ENCODE measurements around the gene MEIG1.
"Not testable (repeated sequence)": the region's sequence is repeated elsewhere in the genome, so short reads cannot be mapped to it uniquely, and the experiment has no call there.

The MEIG1 gene

GRCh38 chr10:14958872-14959220 lies 342 bp upstream of the MEIG1 start:
- DNase-seq: no peak

DNA sequence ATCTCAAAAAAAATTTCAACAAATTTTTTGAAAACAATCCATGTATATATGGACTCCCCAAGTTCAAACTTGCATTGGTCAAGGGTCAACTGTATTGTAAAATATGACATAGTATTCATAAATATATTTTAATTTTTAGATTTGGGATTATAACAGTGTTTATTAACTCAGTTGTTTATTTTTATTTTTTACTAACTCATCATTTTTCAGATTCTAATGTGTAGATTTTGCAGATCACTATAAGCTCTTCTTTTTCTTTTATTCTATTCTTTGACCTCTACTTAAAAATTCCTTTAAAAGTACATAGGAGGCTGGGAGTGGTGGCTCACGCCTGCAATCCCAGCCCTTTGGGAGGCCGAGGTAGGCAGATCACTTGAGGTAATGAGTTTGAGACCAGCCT lies 8.7 kb downstream of the MEIG1 start:
- no peak for DNase-seq

DNA sequence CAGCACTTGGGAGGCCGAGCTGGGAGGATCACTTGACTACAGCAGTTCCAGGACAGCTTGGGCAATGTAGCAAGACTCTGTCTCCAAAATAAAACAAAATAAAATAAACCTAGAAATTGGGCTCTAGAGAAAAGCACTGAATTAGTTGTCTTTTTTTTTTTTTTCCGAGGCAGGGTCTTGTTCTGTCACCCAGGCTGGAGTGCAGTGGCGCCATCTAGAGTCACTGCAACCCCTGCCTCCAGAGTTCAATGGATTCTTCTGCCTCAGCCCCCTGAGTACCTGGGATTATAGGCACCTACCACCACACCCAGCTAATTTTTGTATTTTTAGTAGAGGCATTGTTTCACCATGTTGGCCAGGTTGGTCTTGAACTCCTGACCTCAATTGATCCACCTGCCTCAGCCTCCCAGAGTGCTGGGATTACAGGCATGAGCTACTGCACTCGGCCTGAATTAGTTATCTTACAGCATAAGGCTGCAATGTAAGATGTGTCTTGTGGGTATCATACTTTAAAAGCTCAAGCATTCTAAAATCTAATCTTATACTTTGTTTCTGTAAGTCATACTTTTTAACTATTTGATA lies 12.8 kb downstream of the MEIG1 start:
- DNase-seq: peak in 1 of 2 donors; percentile 31

GRCh38 chr10:14974153-14974998 lies 15.2 kb downstream of the MEIG1 start:
- DNase-seq: not testable (repeated sequence)

DNA sequence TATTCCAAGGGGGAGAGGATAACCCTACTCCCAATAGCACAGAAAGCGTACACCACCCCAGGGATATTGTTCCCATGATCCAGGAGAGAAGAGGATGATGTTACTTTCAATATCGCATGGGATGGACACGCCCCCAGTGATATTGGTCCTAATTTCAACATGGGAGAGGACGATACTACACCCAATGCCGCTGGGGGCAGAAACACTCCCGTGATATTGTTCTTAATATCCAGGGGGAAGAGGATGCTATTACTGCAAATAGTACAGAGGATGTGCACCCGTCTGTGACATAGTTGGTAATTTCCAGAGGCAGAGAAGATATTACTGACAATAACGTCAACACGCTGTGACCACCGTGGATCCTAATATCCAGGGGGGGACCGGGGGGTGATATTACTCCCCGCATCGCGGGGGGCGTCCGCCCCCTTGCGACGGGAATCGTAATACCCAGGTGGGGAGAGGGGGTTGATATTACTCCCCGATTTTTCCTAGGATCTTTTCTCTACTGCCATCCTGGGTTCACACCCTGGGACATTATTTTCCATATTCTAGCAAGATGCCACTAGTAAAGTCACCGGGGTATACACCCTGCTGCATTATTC lies 16.6 kb downstream of the MEIG1 start:
- no peak for DNase-seq

GRCh38 chr10:14982744-14983143 lies 23.6 kb downstream of the MEIG1 start:
- DNase-seq: no peak

DNA sequence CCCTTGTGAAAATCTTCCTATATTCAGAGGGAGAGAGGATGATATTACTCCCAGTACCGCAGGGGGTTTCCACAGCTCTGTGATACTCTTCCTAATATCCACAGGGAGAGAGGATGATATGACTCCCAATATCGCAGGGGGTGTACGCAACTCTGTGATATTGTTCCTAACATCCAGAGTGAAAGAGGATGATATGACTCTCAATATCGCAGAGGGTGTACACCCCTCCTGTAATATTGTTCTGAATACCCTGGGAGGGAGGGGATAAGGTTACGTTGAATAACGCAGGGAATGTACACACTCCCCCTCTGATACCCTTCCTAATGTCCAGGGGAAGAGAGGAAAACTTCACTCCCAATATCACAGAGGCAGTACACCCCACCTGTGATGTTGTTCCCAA lies 30.4 kb downstream of the MEIG1 start:
- DNase-seq: not testable (repeated sequence)

DNA sequence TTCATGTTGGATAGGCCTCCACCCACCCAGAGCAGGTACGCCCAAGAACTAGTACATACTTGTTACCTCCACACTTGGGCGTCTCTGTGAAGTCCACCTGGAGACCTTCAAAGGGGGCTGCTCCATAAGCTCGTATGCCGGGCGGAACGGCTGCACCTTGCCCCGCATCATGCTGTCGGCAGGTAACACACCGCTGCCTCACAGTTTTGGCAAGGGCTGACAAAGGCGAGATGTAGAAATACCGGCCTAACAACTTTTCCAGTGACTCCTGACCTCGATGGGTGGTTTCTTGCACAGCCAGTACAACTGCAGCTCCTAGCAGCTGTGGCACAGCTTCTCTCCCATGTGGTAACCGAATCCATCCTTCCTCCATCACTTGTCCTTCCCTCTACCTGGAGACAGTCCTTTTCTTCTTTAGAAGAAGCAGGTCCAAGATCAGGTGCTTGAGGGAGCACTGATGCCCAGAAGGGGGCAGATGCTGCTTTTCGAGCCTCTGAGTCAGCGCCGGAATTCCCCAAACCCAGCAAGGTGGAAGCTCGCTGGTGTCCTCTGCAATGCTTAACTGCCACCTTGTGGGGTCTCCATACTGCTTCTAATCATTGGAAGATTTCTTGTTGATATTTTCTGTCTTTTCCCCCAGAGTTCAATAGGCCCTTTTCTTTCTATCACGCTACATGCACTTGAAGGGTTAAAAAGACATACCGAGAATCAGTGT lies 32.0 kb downstream of the MEIG1 start:
- DNase-seq: not testable (repeated sequence)

GRCh38 chr10:14992336-14992735 lies 33.1 kb downstream of the MEIG1 start:
- DNase-seq: not testable (repeated sequence)

- DNase-seq: not testable (repeated sequence)
Observed at GRCh38 chr10:14993500-14994455, 34.6 kb downstream of the MEIG1 start.

DNA sequence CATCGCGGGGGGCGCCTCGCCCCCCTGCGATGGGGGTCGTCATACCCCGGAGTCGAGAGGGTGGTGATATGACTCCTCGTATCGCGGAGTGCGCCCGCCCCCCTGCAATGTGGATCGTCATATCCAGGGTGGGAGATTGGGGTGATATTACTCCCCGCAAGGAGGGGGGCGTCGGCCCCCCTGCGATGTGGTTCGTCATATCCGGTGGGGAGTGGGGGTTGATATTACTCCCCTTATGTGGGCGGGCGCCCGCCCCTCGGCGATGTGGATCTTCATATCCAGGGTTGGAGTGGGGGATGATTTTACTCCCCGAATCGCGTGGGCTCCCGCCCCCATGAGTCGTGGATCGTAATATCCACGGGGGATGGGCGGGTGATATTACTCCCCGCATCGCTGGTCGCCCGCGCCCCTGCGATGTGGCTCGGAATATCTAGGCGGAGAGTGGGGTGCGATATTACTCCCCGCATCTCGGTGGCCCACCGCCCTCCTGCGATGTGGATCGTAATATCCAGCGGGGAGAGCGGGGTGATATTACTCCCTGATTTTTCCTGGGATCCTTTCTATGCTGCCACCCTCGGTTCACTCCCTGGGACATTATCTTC lies 36.9 kb downstream of the MEIG1 start:
- DNase-seq: no peak

DNA sequence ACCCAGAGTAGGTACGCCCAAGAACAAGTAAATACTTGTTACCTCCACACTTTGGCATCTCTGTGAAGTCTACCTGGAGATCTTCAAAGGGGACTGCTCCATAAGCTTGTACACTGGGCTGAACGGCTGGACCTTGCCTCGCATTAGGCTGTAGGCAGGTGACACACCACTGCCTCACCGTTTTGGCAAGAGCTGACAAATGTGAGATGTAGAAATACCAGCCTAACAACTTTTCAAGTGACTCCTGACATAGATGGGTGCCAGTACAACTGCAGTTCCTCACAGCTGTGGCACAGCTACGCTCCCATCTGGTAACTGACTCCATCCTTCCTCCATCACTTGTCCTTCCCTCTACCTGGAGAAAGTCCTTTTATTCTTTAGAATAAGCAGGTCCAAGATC lies 54.3 kb downstream of the MEIG1 start:
- DNase-seq: not testable (repeated sequence)

DNA sequence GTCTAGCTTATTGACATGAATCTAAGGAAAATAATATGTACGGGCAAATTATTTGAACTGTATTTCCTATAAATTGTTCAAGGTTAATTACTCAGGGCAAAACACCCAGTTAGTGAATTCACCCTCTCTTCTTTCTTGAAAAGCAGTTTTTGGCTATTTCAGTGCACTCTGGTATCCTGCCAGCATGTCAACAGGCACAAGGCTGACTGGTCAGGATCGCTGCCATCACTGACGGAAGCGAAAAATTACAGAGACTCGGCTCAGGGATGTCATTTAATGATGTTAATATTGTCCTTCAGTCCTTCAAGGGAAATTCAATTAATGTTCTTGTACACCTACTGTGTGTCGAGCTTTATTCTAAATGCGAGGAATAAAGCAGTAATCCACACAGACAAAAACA lies 56.3 kb downstream of the MEIG1 start:
- DNase-seq: no peak

DNA sequence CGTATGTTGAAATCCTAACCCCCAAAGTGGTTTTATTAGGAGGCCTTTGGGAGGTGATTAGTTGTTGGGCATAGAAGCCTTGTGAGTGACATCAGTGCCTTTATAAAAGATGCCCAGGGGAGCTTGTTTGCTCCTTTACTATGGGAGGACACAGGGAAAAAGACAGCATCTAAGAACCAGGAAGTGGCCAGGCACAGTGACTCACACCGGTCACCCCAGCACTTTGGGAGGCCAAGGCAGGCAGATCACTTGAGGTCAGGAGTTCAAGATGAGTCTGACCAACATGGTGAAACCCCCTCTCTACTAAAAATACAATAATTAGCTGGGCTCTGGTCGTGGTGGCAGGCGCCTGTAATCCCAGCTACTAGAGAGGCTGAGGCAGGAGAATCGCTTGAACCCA lies 61.8 kb downstream of the MEIG1 start:
- not testable (repeated sequence) for DNase-seq
